Endothelial cell of umbilical vein (primary cell): ENCODE measurements around the gene CYP11A1. TPM values are rescaled to one million over a fixed set of nuclear protein-coding genes. Genes with fewer than 3 reads are reported as not detected.

Experiments
- BruUV-seq: library from RNA; stranded (reverse); fragments of 400-500 nt; replicated peaks from 2 replicates; lab custom pipeline; 2021; lab: Mats Ljungman, UMichigan
- CTCF ChIA-PET: fragments of 300-600, 350-600 bp; sonication (Branson Sonifier 250); formaldehyde crosslinking; loops from one replicate; lab custom pipeline; 2021; ENCODE audit warnings: antibody characterized with exemption, inconsistent platforms; lab: Charles Lee
- POLR2A ChIA-PET: fragments of 300-600, 350-600 bp; sonication (Branson Sonifier 250); formaldehyde crosslinking; loops from one replicate; lab custom pipeline; 2021; ENCODE audit warnings: antibody characterized with exemption, inconsistent platforms; lab: Charles Lee
- DNase-seq: peaks from one replicate; pipeline ENCODE4 v3.0.0-alpha.2; 2011; ENCODE audit warnings: low read depth, low spot score
- FAIRE-seq: peaks from 2 replicates; lab custom pipeline; 2011; peaks lifted over from hg19 to GRCh38; lab: Jason Lieb, UNC
- H2AFZ ChIP-seq: 2 replicates; pipeline ENCODE4 v1.6.0; 2012; ENCODE audit warnings: low read depth, low read length, control low read depth, inconsistent platforms
- H3K27ac ChIP-seq: 2 replicates; pipeline ENCODE4 v1.5.1; 2011; ENCODE audit warnings: low read depth, mild to moderate bottlenecking, control low read depth, low read length, moderate library complexity; ENCODE audit not compliant: insufficient read depth
- H3K27me3 ChIP-seq, 2 experiments: 2 replicates each; pipeline versions ENCODE4 v1.6.0 to v1.6.1; 2011; ENCODE audit warnings: low read length in 2 of 2, mixed read lengths in 1 of 2; ENCODE audit not compliant: control insufficient read depth in 2 of 2, insufficient read depth in 2 of 2
- H3K36me3 ChIP-seq, 2 experiments: 2 replicates in 1 of 2; 3 replicates in 1 of 2; pipeline ENCODE4 v1.5.1; 2011; ENCODE audit warnings: low read length in 2 of 2, mild to moderate bottlenecking in 1 of 2, moderate library complexity in 1 of 2; ENCODE audit not compliant: control insufficient read depth in 2 of 2, insufficient read depth in 2 of 2; ENCODE audit errors: extremely low read depth in 1 of 2
- H3K4me1 ChIP-seq: 3 replicates; pipeline ENCODE4 v1.5.1; 2011; ENCODE audit warnings: mild to moderate bottlenecking, low read length; ENCODE audit not compliant: control insufficient read depth, insufficient read depth; ENCODE audit errors: extremely low read depth
- H3K4me2 ChIP-seq: 2 replicates; pipeline ENCODE4 v1.6.1; 2011; ENCODE audit warnings: low read length, control low read depth, mixed read lengths; ENCODE audit not compliant: insufficient read depth
- H3K4me3 ChIP-seq, 3 experiments: fragments of 200-600 bp in 1 of 3; sonication (generic), shearing (Covaris generic) in 1 of 3; replicated peaks in 1 of 3; 2 replicates each; pipeline ENCODE4 v1.5.1; 2011 to 2016; ENCODE audit warnings: control low read depth in 3 of 3, low read length in 3 of 3, mild to moderate bottlenecking in 2 of 3, inconsistent platforms in 1 of 3, low read depth in 1 of 3, moderate library complexity in 1 of 3; ENCODE audit not compliant: insufficient read depth in 1 of 3
- H3K79me2 ChIP-seq: 2 replicates; pipeline ENCODE4 v1.6.0; 2012; ENCODE audit warnings: low read length, inconsistent platforms; ENCODE audit not compliant: control insufficient read depth, insufficient read depth
- H3K9ac ChIP-seq: replicated peaks from 2 replicates; pipeline ENCODE3; 2011; ENCODE audit warnings: low read length, control low read depth; ENCODE audit not compliant: insufficient read depth; ENCODE audit errors: extremely low read depth
- H3K9me1 ChIP-seq: replicated peaks from 3 replicates; pipeline ENCODE4 v1.6.0; 2011; ENCODE audit warnings: mild to moderate bottlenecking, low read length; ENCODE audit not compliant: control insufficient read depth, insufficient read depth; ENCODE audit errors: extremely low read depth
- H3K9me3 ChIP-seq: replicated peaks from 2 replicates; pipeline ENCODE4 v1.5.1; 2012; ENCODE audit warnings: low read length, inconsistent platforms; ENCODE audit not compliant: control insufficient read depth, insufficient read depth
- H4K20me1 ChIP-seq: replicated peaks from 2 replicates; pipeline ENCODE3; 2011; ENCODE audit warnings: mild to moderate bottlenecking, low read length; ENCODE audit not compliant: control insufficient read depth, insufficient read depth; ENCODE audit errors: extremely low read depth
- EZH2 ChIP-seq: IDR thresholded peaks from 2 replicates; pipeline ENCODE4 v1.6.1; 2012; ENCODE audit warnings: borderline replicate concordance, low read depth, mild to moderate bottlenecking, moderate library complexity, low read length, inconsistent platforms; ENCODE audit not compliant: severe bottlenecking
- FOS ChIP-seq: IDR thresholded peaks from 2 replicates; pipeline ENCODE4 v1.6.1; 2011; ENCODE audit warnings: mild to moderate bottlenecking, low read length, moderate library complexity, borderline replicate concordance; ENCODE audit not compliant: insufficient read depth
- GATA2 ChIP-seq: IDR thresholded peaks from 2 replicates; pipeline ENCODE4 v1.7.0; 2011; ENCODE audit warnings: low read depth, mild to moderate bottlenecking, moderate library complexity, mixed read lengths, low read length; ENCODE audit not compliant: insufficient read length, insufficient read depth
- JUN ChIP-seq: IDR thresholded peaks from 2 replicates; pipeline ENCODE4 v1.6.1; 2011; ENCODE audit warnings: borderline replicate concordance, low read depth; ENCODE audit not compliant: insufficient read length, insufficient read depth
- MYC ChIP-seq: IDR thresholded peaks from one replicate; pipeline ENCODE4 v1.6.1; 2011; ENCODE audit warnings: mild to moderate bottlenecking, low read depth, low read length
- POLR2A ChIP-seq: IDR thresholded peaks from 2 replicates; pipeline ENCODE4 v1.6.1; 2012; ENCODE audit warnings: low read depth, mild to moderate bottlenecking, control low read depth, low read length
- POLR2AphosphoS5 ChIP-seq: IDR thresholded peaks from 2 replicates; pipeline ENCODE4 v1.6.1; 2012; ENCODE audit warnings: low read depth, mild to moderate bottlenecking, control low read depth, low read length, moderate library complexity; ENCODE audit not compliant: insufficient read depth
- dilution Hi-C: fragments of 300-500 bp; cut with MboI; formaldehyde crosslinking; loops from one replicate; pipeline ENCODE4 v1.15.0; 2019; ENCODE audit warnings: low sequenced_read_pairs; ENCODE audit not compliant: extremely low pct_ligation_motif_present
- intact Hi-C: fragments of 100-400 bp; cut with micrococcal nuclease; formaldehyde crosslinking; loops from one replicate; pipeline ENCODE4 v1.10.0; 2022
- polyA plus RNA-seq, 4 experiments: library from polyadenylated mRNA; depleted of rRNA in 3 of 4; stranded (reverse) in 3 of 4; unstranded in 1 of 4; fragments of >200 nt; gene quantifications; 2 replicates each; pipeline versions ENCODE4 v1.2.1 to v1.2.3, GENCODE V29; 2011 to 2012; ENCODE audit warnings: missing spikeins in 1 of 4
- total RNA-seq: library from RNA; stranded (reverse); gene quantifications from 2 replicates; pipeline ENCODE4 v1.2.3, GENCODE V29; 2021
- TF ChIP-seq, protein P1 (sequence below): IDR thresholded peaks from 2 replicates; pipeline ENCODE4 v1.6.1; 2011; ENCODE audit not compliant: insufficient read depth, insufficient read length
- TF ChIP-seq, protein P2 (sequence below), 2 donors: IDR thresholded peaks; 1 replicate in 1 of 2; 2 replicates in 1 of 2; pipeline ENCODE4 v1.5.1; 2011; ENCODE audit warnings: low read length in 2 of 2, mild to moderate bottlenecking in 2 of 2, moderate library complexity in 2 of 2, control low read depth in 1 of 2, inconsistent platforms in 1 of 2, low read depth in 1 of 2; ENCODE audit not compliant: insufficient read depth in 1 of 2; ENCODE audit errors: extremely low read depth in 1 of 2

Gene CYP11A1
- total and polyA plus RNA-seq, 2 donors (not counting 3 experiments of a cell fraction or from before 2014, with no cell fraction given) = 0.08 TPM; not detected in 1

DNA sequence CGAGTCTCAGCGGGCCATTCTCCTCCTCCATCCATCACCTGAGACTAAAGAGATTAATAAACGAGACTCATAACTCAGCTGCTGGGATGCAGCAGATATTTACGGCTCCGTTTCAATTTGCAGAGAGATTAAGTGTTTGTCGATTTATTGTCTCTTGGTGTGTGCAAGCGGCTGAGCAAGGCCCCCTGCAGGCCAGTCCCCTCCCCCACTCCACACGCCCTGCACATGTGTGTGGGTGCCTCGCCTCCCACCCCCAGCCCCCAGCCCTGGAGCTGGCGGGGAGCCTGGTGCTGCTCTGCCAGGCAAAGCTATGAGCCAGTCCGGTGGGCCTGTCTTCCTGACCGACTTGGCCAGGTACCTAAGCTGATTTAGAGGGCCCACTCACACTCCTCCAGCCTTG is 63.0 kb downstream of the CYP11A1 start:
- DNase-seq (no peak), FAIRE-seq (no peak)
- Histone ChIP-seq H4K20me1 (no peaks in the 10 kb centered on the region), H3K4me2 (no peak overlapping the region), H3K9me3 (no peaks in the 10 kb centered on the region), H3K27ac (no peak overlapping the region), H3K27me3 (peaks cover 21 to 33% of the 10 kb centered on the region in 2 experiments), H3K79me2 (no peaks in the 10 kb centered on the region), H3K36me3 (no peaks in the 10 kb centered on the region), H3K9me1 (no peaks in the 10 kb centered on the region), H2AFZ (no peak overlapping the region), H3K4me3 (no peak overlapping the region), H3K9ac (no peak overlapping the region), H3K4me1 (no peaks in the 10 kb centered on the region)
- dilution Hi-C loops = no loop called here
- no TSS peak for BruUV-seq
- TF ChIP-seq MYC (no peak), POLR2A (no peak), EZH2 (no peak), GATA2 (no peak), FOS (no peak), POLR2AphosphoS5 (no peak), JUN (no peak)
- TF ChIP-seq, protein P1, sequence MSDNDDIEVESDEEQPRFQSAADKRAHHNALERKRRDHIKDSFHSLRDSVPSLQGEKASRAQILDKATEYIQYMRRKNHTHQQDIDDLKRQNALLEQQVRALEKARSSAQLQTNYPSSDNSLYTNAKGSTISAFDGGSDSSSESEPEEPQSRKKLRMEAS = no peak
- TF ChIP-seq, protein P2, sequence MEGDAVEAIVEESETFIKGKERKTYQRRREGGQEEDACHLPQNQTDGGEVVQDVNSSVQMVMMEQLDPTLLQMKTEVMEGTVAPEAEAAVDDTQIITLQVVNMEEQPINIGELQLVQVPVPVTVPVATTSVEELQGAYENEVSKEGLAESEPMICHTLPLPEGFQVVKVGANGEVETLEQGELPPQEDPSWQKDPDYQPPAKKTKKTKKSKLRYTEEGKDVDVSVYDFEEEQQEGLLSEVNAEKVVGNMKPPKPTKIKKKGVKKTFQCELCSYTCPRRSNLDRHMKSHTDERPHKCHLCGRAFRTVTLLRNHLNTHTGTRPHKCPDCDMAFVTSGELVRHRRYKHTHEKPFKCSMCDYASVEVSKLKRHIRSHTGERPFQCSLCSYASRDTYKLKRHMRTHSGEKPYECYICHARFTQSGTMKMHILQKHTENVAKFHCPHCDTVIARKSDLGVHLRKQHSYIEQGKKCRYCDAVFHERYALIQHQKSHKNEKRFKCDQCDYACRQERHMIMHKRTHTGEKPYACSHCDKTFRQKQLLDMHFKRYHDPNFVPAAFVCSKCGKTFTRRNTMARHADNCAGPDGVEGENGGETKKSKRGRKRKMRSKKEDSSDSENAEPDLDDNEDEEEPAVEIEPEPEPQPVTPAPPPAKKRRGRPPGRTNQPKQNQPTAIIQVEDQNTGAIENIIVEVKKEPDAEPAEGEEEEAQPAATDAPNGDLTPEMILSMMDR (IDR thresholded peaks at IDR 0.05; ENCODE audit: extremely low read depth in 1 of 2, insufficient read depth in 1 of 2, low read depth in 1 of 2, low read length in 2 of 2) = no peak
- CTCF ChIA-PET = interaction anchor here (1.3 to 2.7 kb wide), 3 partner anchors 170 to 332 kb away, joined by 3 to 11 read pairs (median 10); no protein-coding TSS in a partner anchor
- intact Hi-C loops = no loop called here
- POLR2A ChIA-PET = no interaction called here
